EH (cell line): Measurements from ENCODE around the gene SDHA.

Experiments used
- DNase-seq: peaks from one replicate; pipeline ENCODE4 v3.0.0-alpha.2; 2015; ENCODE audit warnings: low read depth

SDHA gene

GRCh38 chr5:186091-187041, 31.8 kb upstream of the SDHA start:
- no peak for DNase-seq

- no peak for DNase-seq
These were observed 31.1 kb upstream of the SDHA start for GRCh38 chr5:187042-187431.

GRCh38 chr5:187617-188451, 30.3 kb upstream of the SDHA start:
- no peak for DNase-seq

GRCh38 chr5:188488-189481, 29.3 kb upstream of the SDHA start:
- DNase-seq: peak; percentile 86

GRCh38 chr5:189486-189885, 28.6 kb upstream of the SDHA start:
- DNase-seq: no peak

GRCh38 chr5:189976-190365, 28.1 kb upstream of the SDHA start:
- DNase-seq: no peak

GRCh38 chr5:190366-191035, 27.6 kb upstream of the SDHA start:
- DNase-seq: no peak

- no peak for DNase-seq
These were observed 26.8 kb upstream of the SDHA start, which contains the start of gene LRRC14B for GRCh38 chr5:191036-191948. Gene LRRC14B, plus strand, starts transcription at chr5:191495. Its CDS starts 44 bp downstream, at chr5:191539.

- no peak for DNase-seq
These were observed 26.0 kb upstream of the SDHA start for GRCh38 chr5:191949-192690.

GRCh38 chr5:192691-192969, 25.5 kb upstream of the SDHA start:
- DNase-seq: no peak

- no peak for DNase-seq
These were observed 24.9 kb upstream of the SDHA start for GRCh38 chr5:192970-193831.

GRCh38 chr5:194102-194501, 24.0 kb upstream of the SDHA start:
- DNase-seq: no peak

GRCh38 chr5:194603-195209, 23.4 kb upstream of the SDHA start:
- DNase-seq: no peak

- no peak for DNase-seq
These were observed 22.5 kb upstream of the SDHA start for GRCh38 chr5:195401-196160.

GRCh38 chr5:196350-196749, 21.8 kb upstream of the SDHA start:
- DNase-seq: no peak

GRCh38 chr5:197031-197430, 21.1 kb upstream of the SDHA start:
- DNase-seq: peak; percentile 47

- no peak for DNase-seq
These were observed 20.1 kb upstream of the SDHA start for GRCh38 chr5:197892-198489.
